ENCODE results near the gene XRCC6.

DNA sequence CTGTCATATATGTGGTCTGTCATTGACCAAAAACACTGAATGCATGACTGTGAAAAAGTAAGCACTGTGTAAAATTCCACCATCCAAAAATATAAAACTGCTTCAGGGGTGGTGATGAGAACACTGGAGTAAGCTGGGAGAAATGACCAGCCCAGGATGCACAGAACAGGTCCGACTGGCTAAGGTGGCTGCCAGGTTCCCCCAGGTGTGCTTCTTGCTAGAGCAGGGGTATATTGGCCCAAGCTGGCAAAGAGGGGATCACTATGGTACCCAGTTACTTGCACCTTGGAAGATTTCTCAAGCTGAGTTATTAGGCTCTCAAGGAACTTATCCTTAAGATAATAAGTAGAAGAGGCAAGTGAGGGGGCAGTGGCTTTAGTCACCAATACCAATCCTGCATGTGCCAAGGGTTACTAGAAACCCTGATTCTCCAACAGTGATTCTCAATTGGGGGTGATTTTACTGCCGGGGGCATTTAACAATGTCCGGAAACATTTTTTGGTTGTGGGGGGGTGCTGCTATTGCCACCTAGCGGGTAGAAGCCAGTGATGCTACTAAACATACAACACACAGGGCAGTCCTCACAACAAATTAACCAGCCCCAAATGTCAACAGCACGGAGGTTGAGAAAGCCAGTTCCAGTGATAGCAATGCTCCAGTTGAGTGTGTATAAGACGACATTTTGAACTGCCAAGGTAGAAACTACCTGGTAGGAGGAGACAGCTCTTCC lies 51.9 kb downstream of the XRCC6 start:
- TF ChIP-seq, protein P1, sequence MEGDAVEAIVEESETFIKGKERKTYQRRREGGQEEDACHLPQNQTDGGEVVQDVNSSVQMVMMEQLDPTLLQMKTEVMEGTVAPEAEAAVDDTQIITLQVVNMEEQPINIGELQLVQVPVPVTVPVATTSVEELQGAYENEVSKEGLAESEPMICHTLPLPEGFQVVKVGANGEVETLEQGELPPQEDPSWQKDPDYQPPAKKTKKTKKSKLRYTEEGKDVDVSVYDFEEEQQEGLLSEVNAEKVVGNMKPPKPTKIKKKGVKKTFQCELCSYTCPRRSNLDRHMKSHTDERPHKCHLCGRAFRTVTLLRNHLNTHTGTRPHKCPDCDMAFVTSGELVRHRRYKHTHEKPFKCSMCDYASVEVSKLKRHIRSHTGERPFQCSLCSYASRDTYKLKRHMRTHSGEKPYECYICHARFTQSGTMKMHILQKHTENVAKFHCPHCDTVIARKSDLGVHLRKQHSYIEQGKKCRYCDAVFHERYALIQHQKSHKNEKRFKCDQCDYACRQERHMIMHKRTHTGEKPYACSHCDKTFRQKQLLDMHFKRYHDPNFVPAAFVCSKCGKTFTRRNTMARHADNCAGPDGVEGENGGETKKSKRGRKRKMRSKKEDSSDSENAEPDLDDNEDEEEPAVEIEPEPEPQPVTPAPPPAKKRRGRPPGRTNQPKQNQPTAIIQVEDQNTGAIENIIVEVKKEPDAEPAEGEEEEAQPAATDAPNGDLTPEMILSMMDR (IDR thresholded peaks at IDR 0.05), result peak; percentile 76
- TF ChIP-seq ZFX (IDR thresholded peaks at IDR 0.05; ENCODE audit: borderline replicate concordance), result no peak

Data from 22Rv1 (cell line).